SK-N-SH (cell line): ENCODE results near the gene MACO1.

Source experiments
- CHD2 ChIP-seq: fragments of 150-350 bp; IDR thresholded peaks from 2 replicates; pipeline ENCODE4 v1.6.1; 2018; ENCODE audit warnings: low read length; ENCODE audit not compliant: partially characterized antibody
- CTCF ChIP-seq: fragments of 200-600 bp; sonication (generic); IDR thresholded peaks from 2 replicates; pipeline ENCODE4 v1.6.1; 2017; ENCODE audit warnings: antibody characterized with exemption, mild to moderate bottlenecking, moderate library complexity
- ELF1 ChIP-seq: IDR thresholded peaks from 2 replicates; pipeline ENCODE4 v1.4.0; 2012
- EZH2phosphoT487 ChIP-seq: fragments of 200-600 bp; sonication (generic); IDR thresholded peaks from 2 replicates; pipeline ENCODE4 v1.6.1; 2017; ENCODE audit warnings: low read depth, mixed run types, mild to moderate bottlenecking, antibody characterized with exemption, moderate library complexity, borderline replicate concordance
- PBX3 ChIP-seq: IDR thresholded peaks from 2 replicates; pipeline ENCODE4; 2012
- POLR2AphosphoS5 ChIP-seq: IDR thresholded peaks from 2 replicates; pipeline ENCODE4 v1.6.1; 2012; ENCODE audit warnings: low read depth, low read length
- TCF12 ChIP-seq: IDR thresholded peaks from 2 replicates; pipeline ENCODE4 v1.4.0; 2012
- USF1 ChIP-seq: IDR thresholded peaks from 2 replicates; pipeline ENCODE4 v1.4.0; 2012; ENCODE audit warnings: low read depth, borderline replicate concordance
- ZBTB33 ChIP-seq: IDR thresholded peaks from 2 replicates; pipeline ENCODE4 v1.4.0; 2012; ENCODE audit warnings: low read depth, borderline replicate concordance

- no peak for TF ChIP-seq CTCF
- TF ChIP-seq USF1: no peak
- TF ChIP-seq PBX3: no peak
- TF ChIP-seq ZBTB33: no peak
- no peak for TF ChIP-seq POLR2AphosphoS5
- no peak for TF ChIP-seq CHD2
- TF ChIP-seq ELF1: no peak
- TF ChIP-seq TCF12: no peak
- no peak for TF ChIP-seq EZH2phosphoT487
These were observed 51.5 kb downstream of the MACO1 start for GRCh38 chr1:25482211-25482610.
